HG02798 (cell line): ENCODE measurements around the gene DMC1.
"Not testable (repeated sequence)": the region's sequence is repeated elsewhere in the genome, so short reads cannot be mapped to it uniquely, and the experiment has no call there.

Experiments
- ATAC-seq: cut with Tn5 transposase; IDR thresholded peaks from one replicate; pipeline ENCODE4 v1.9.1; 2021; ENCODE audit warnings: mild to moderate bottlenecking; ENCODE audit not compliant: unreplicated experiment, poor library complexity

DMC1 gene, protein sequence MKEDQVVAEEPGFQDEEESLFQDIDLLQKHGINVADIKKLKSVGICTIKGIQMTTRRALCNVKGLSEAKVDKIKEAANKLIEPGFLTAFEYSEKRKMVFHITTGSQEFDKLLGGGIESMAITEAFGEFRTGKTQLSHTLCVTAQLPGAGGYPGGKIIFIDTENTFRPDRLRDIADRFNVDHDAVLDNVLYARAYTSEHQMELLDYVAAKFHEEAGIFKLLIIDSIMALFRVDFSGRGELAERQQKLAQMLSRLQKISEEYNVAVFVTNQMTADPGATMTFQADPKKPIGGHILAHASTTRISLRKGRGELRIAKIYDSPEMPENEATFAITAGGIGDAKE

DNA sequence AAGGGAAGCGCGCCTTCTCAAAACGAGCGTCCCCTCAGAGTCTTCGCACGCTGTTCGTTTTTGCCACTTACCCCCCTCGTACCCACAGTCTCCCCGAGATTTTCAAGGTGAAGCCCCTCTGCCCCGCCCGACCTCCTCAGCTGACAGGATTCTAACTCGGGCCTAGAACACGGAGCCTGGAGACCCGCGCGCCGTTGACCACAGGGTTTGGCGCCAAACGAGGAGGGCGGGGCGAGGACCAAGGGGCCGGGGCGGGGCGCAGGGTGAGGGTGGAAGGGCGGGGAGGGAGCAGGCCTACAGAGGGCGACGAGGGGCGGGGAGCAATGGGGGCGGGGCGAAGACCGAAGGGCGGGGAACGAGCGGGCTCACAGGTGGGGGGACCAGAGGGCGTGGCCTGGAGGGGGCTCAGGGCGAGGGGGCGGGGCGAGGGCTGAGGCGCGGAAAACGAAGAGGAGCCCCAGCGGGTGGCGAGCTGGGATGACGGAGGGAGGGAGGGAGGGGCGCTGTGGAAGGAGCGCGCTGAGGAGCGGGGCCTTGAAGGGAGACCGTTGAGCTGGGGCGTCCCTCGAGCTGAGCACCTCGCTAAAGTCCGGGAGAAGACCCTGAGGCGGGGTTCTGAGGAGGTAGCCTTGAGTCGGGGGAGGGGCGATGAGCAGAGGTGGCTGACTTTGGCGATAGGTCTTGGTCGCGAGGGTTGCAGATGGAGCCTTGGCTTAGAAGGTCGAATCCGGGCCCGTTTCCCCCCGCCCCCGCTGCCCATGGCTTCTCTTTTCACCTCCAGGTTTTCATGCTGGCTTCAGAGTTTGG, at the start of gene DMC1:
DMC1 (minus strand) TSS at position 212 of the 807 bp plus-strand sequence. CDS start 1,927 bp downstream, outside the sequence.
- peak; percentile 78 for ATAC-seq

DNA sequence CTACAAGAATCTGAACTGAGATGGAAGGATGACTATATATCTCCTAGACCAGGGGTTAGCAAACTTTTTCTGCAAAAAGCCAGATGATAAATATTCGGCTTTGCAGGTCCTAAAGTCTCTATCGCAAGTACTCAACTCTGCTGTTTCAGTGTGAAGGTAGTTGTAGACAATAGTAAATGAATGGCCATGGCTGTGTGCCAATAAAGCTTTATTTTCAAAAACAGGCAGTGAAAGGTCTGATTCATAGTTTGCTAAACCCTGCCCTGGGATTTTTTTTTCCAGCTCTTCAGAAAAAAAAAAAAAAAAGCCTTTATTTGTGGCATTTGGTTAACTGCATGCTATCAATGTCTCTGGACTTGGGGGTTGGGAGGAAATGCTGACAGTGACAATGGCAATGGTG, 48.7 kb upstream of the DMC1 start:
- ATAC-seq = no peak

DNA sequence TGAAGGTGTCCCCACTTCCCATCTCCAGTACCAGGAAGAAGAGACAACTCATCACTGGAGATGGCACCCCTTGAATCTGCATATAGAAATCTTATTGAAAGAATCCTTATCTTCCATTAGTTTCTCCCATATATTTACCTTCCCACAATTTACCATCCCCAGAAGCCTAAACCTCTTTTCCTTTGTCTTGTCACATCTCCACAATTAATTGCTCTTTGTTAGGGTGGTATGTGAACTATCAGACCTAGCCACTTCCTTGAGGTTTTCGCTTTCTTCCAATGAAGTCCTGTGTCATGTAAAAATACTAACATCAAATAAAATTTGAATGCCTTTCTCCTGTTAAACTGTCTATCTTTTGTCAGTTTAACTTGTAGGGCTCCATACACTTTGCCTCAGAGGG, 48.3 kb upstream of the DMC1 start:
- no peak for ATAC-seq

DNA sequence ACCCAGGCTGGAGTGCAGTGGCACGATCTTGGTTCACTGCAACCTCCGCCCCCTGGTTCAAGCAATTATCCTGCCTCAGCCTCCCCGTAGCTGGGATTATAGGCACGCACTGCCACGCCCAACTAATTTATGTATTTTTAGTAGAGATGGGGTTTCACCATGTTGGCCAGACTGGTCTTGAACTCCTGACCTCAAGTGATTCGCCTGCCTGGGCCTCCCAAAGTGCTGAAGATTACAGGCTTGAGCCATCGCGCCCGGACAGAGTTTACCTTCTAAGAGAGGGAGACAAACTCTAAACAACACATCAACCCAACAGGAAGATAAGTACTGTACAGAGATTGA, 45.1 kb upstream of the DMC1 start:
- not testable (repeated sequence) for ATAC-seq

DNA sequence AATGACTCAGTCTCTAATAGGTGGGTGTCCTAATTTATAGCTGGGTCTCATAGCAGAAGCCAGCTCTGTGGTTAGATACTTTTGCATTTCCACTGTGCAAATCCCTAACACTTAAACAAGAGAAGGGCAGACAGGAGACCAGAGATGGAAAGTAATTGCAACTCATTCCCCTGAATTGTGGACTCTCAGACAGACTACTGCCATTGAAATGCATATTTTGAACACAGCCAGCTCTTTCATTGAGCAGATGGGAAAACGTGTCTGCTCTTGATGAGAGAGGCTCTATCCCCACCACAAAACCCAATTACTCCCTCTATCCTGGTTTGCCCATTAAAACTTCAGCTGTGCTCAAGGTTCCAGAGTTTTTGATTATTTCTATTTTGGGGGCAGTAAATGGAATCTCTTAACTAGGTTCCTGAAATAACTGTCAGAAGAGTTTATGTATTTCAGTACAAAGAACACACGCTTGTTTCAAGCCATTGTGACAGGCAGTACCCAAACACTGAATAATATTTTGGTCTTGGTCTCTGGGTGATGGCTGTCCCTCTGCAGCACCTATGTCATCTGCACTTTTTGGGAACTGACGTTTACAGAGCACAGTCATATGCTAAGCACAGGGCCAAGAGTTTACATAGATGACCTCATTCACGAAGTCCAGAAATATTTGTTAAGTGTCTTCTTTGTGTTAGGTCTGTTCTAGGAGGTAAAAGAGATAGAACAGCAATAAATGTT, 44.5 kb upstream of the DMC1 start:
- no peak for ATAC-seq

DNA sequence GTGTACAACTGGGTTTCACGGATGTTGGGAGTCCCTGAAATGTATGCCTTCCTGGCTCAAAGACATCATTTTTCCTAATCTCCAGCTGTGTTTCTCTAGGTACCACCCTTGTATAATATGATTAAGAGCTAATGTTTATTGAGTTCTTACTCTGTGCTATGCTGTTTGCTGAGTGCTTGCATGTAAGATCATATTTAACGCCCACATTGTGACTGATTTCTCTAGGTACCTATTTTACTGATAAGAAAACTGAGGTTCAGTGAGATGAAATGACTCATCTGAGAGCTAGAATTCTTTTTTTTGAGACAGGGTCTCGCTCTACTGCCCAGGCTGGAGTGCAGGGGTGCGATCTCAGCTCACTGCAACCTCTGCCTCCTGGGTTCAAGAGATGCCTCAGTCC, 43.6 kb upstream of the DMC1 start:
- ATAC-seq = no peak

DNA sequence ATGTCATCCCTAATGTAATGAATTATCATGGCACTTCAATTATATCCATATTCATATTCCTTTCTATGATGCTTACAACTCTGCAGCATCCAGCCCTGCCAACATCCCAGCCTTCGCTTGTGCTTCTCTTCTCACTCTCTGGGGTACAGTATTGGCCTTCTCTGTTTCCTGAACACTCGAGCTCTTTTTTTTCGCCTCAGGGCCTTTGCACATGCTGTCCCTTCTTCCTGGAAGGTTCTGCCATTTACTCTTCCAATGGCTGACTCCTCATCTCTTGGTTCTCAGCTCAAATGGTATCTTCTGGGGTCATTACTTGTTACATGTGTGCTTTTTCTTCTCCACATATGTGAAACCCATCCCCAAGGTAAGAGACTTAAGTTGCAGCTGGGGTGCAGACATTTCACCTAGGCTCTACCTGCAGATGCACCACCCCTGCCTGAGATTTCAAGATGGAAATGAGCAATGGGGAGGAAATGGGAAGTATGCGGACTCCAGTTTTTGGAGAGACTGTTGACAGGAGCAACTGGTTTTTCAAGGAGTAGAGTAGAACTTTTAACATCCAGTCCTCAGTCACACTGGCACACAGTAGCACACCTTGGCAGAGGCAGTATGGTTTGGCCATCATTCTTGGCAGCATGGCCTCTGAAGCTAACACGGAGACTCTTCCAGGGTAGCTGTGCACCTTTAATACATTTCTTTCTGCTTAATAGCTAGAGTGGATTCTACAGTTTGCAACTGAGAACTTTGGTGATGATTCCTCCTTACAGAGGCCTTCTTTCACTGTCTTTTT, 42.4 kb upstream of the DMC1 start:
- no peak for ATAC-seq

DNA sequence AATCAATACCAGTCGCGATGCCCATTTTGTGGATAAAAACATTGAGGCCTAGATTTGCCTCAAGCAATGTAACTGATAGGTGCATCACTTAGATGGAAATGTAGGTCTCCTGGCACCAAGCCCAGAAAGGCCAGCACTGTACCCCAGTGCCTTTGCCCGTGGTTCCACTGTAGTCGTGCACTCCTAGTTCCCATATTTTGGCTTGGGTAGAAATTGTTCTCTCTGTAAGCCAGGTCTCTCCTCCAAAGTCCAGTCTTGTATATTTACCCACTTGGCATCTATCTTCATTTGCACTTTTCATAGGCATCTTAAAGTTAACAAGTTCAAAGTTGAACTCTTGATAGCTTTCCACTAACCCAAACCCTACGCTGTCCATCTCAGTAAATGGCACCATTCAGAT, 41.6 kb upstream of the DMC1 start:
- ATAC-seq = no peak

DNA sequence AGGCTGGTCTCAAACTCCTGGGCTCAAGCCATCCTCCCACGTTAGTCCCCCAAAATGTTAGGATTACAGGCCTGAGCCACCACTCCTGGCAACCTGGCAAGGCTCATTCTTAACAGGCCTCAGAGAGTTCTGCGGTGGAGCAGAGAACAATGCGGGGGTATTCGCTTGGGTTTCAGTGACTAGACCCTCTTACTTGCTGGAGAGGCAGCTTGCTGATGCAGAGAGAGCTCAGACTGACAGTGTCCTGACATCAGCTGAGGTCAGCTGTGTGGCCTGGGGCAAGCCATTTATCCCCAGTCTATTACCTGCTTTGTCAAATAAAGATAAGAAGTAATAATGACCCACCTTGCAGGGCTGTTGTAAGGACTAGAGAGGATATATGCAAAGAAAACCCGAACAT, 40.3 kb upstream of the DMC1 start:
- ATAC-seq = no peak

DNA sequence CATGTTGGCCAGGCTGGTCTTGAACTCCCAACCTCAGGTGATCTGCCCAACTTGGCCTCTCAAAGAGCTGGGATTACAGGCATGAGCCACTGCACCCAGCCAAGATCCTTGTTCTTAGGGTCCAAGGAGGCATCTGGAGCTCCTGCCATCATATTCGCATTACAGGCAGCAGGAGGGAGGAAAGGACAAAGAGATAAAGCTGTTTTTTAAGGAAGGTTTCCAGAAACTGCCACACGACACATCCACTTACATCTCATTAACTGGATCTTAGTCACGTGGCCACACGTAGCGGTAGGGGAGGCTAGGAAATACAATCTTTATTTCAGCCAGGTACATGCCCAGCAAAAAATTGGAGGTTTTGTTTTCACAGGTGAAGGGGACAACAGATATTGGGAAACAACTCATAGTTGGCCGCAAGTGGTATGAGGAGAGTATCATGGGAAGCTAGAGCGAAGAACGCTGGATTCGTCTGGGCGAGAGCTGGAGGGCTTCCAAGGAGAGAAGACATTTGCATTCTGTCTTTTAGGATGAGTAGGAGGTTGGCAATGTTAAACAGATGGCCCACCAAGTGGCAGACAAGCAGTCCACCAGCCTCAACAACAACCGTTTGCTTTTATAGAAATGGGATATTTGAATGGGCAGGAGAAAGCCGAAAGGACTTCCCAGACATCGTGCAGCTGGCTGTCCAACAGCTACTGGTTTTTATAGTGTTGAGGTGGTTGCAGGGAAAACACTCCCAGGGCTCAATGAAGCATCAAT, 39.2 kb upstream of the DMC1 start:
- no peak for ATAC-seq

DNA sequence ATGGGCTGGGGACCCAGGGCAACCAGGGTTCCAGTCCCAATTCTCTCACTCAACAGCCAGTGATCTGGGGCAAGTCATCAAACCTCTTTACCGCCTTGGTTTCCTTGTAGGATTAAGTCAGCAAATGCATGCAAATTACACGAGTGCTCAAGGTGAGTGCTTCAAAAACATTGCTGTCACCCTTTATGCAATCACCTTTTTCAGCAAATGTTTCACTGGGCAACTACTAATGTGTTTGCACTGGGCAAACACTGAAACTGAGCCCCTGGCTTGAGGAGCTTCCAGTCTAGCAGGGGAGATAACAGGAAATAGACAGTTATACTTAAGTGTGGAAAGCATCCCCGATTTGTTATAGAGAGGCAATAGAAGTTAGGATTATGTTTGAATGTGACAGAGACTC, 37.7 kb upstream of the DMC1 start:
- ATAC-seq = no peak

DNA sequence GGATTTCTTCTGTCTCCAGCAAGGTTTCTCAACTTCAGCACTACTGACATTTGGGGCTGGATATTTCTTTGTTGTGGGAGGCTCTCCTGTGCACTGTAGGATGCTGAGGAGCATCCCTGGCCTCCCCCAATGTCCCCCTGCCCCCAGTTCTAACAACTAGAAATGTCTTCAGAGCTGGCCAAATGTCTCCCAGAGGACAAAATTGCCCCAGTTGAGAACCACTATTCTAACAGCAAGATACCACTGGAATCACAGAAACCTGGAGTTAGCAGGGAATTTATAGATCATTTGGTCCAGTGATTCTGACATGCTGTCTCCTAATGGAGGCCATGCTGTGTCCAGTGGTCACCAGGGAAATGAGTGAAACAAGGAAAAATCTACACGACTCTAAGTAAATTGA, 32.2 kb upstream of the DMC1 start:
- ATAC-seq = no peak

DNA sequence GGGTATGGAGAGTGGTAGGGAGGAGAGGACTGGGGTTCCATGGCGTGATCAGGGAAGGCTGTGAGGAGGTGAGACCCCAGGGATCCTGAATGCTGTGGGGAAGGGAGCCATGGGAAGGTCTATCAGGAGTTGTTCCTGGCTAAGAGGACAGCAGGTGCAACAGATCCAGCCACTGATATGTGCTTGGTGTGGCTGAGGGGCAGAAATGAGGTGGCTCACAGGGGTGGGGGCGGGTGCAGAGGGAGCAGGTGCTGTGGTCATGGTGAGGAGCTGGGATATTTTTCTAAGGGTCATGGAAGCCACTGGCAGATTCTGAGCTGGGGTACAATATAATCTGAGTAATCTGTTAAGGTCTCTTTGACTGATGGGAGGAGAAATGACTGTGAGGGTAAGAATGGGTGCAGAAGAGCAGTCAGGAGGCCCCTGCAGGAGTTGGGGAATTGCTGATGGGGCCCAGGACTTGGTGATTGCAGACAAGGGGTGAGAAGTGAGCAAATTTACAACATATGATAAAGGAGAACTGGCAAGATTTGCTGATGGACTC, 31.3 kb upstream of the DMC1 start:
- no peak for ATAC-seq

DNA sequence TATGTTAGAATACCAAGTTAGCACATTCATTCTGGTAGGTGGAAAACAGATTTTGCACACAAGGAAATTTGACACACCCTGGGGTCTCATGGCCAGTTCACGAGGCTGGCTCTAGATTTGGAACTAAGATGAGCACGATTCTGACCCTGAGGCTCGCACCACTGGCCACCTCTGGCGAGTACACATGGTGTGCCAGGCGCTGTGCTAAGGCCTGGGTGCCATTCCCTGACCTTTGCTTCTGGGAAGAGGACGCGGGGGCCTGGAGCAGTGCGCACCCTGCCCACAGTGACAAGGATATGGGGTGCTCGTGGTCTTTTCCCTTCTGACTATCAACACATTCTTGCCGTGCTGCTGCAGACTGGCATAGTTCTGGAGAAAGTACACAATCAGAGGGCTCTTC, 29.5 kb upstream of the DMC1 start:
- no peak for ATAC-seq

DNA sequence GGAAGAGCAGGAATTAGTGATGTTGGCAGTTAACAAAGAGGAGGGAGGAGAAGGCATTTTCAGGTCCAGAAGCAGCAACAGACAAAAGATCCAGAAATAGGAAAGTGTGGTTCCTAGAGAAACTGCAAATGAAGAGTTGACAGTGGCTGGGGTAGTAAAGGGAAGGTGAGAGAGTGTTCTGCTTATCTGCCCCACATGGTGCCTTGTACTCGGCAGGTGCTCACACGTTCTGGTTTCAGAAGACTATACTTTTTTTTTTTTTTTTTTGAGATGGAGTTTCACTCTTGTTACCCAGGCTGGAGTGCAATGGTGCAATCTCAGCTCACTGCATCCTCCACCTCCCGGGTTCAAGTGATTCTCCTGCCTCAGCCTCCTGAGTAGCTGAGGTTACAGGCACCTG, 12.9 kb upstream of the DMC1 start:
- not testable (repeated sequence) for ATAC-seq

DNA sequence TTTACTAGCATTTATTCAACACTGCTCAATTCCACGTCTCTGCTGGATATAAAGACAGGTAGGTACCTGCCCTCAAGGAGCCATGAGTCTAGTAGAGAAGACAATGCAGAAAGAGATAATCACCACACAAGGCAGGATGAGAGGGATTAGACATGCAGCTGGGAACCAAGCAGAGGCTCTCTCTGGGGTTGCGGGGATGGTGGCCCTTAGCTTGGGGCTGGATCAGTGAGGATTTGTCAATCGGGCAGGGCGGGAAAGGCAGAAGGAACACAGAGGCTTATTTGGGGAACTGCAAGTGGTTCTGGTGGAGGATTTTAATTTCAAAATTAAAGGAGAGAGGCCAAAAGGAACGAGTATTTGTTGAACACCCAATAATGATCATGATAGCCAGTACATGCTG, 8.5 kb upstream of the DMC1 start:
- no peak for ATAC-seq

DNA sequence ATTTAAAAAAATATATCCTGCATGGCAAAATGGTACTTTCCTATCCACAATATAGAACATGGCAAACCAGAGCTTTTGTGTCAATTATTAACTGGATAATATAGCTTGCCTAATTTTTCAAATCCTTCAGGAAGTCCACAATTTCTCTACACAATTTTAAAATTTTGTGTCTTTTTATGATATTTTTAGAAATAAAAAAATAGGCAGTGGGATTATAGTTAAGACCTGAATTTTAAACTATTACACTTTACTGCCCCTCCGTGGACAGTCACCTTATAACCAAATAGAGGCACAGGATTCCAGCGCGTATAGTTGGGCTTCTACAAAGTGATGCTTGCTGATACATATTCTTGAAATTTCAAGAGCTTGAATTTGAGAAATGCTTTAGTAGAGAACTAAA, 2.1 kb upstream of the DMC1 start:
- no peak for ATAC-seq

DNA sequence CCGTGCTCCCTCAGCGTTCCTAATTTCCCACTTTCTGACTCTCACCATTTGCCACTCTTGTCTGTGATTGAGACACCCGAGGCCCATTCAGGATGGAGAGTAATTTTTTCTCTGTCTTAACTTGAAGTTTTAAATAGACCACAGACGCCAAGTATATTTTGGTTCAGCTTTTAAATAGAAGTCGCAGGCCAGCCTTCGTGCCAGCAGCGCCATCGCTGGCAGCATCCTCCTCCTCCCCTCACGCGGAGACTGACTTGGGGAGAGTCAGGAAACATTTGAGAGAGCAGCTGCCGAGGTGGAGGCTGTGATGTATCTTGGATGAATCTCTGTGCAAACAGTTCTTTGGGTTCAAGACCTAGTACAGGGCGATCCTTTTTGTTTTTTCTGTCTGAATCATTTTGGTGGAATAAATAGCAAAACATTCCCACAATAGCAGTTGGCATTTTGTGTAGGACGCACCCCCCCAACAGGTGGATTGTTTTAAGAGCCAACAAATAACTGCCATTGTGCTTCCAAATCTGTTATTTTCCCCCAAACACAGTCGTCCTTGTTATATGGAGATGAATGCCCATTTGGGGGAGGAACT, 889 bp upstream of the DMC1 start:
- no peak for ATAC-seq
